H1 (cell line): ENCODE results near the gene ZBTB38.

Experiments
- CEBPB ChIP-seq: IDR thresholded peaks from 2 replicates; pipeline ENCODE4 v1.6.1; 2012; ENCODE audit warnings: low read depth, low read length
- CHD2 ChIP-seq: IDR thresholded peaks from 2 replicates; pipeline ENCODE4 v1.6.1; 2012; ENCODE audit warnings: low read length, improper control_type of control experiment
- CREB1 ChIP-seq: IDR thresholded peaks from 2 replicates; pipeline ENCODE4 v1.6.1; 2012; ENCODE audit warnings: inconsistent platforms
- EZH2 ChIP-seq: fragments of 200-600 bp; sonication (generic); IDR thresholded peaks from 2 replicates; pipeline ENCODE4 v1.7.1; 2012; ENCODE audit warnings: low read depth, mild to moderate bottlenecking, moderate library complexity, low read length, inconsistent platforms; ENCODE audit not compliant: severe bottlenecking
- GABPA ChIP-seq: IDR thresholded peaks from 2 replicates; pipeline ENCODE4 v1.6.1; 2011; ENCODE audit warnings: mild to moderate bottlenecking, low read length, moderate library complexity, borderline replicate concordance; ENCODE audit not compliant: insufficient read depth
- POLR2A ChIP-seq, 2 experiments: IDR thresholded peaks; 1 replicate in 1 of 2; 2 replicates in 1 of 2; pipeline ENCODE4 v1.6.1; 2011; ENCODE audit warnings: low read depth in 2 of 2, low read length in 2 of 2, mild to moderate bottlenecking in 2 of 2; ENCODE audit errors: control extremely low read depth in 1 of 2
- POLR2AphosphoS5 ChIP-seq: IDR thresholded peaks from 2 replicates; pipeline ENCODE4 v1.6.1; 2011; ENCODE audit warnings: low read depth, low read length
- RAD21 ChIP-seq, 2 experiments: IDR thresholded peaks in 1 of 2; conservative IDR thresholded peaks in 1 of 2; 2 replicates each; pipeline ENCODE4 v1.6.1; 2011; ENCODE audit warnings: low read depth in 2 of 2, low read length in 2 of 2, improper control_type of control experiment in 1 of 2, inconsistent platforms in 1 of 2, mild to moderate bottlenecking in 1 of 2, moderate library complexity in 1 of 2
- RBBP5 ChIP-seq: IDR thresholded peaks from 2 replicates; pipeline ENCODE4 v1.7.1; 2012; ENCODE audit warnings: low read depth, mild to moderate bottlenecking, inconsistent platforms, low read length, moderate library complexity, borderline replicate concordance
- SIN3A ChIP-seq, 2 experiments: IDR thresholded peaks in 1 of 2; conservative IDR thresholded peaks in 1 of 2; 2 replicates each; pipeline ENCODE4 v1.6.1; 2011 to 2012; ENCODE audit warnings: low read length in 2 of 2, improper control_type of control experiment in 1 of 2, low read depth in 1 of 2, mild to moderate bottlenecking in 1 of 2
- SP1 ChIP-seq: IDR thresholded peaks from 2 replicates; pipeline ENCODE4 v1.6.1; 2011; ENCODE audit warnings: low read depth, low read length
- TAF1 ChIP-seq: IDR thresholded peaks from 2 replicates; pipeline ENCODE4 v1.6.1; 2011; ENCODE audit warnings: mild to moderate bottlenecking, low read depth, low read length
- YY1 ChIP-seq: IDR thresholded peaks from 2 replicates; pipeline ENCODE4 v1.6.1; 2011; ENCODE audit warnings: low read depth, mild to moderate bottlenecking, low read length
- TF ChIP-seq, protein P1 (sequence below), 3 experiments: IDR thresholded peaks; 1 replicate in 2 of 3; 2 replicates in 1 of 3; pipeline versions ENCODE4 v1.5.1 to v1.6.1; 2011; ENCODE audit warnings: low read length in 3 of 3, mild to moderate bottlenecking in 3 of 3, inconsistent platforms in 2 of 3, low read depth in 1 of 3, moderate library complexity in 1 of 3; ENCODE audit not compliant: insufficient read depth in 1 of 3; ENCODE audit errors: control extremely low read depth in 1 of 3

DNA sequence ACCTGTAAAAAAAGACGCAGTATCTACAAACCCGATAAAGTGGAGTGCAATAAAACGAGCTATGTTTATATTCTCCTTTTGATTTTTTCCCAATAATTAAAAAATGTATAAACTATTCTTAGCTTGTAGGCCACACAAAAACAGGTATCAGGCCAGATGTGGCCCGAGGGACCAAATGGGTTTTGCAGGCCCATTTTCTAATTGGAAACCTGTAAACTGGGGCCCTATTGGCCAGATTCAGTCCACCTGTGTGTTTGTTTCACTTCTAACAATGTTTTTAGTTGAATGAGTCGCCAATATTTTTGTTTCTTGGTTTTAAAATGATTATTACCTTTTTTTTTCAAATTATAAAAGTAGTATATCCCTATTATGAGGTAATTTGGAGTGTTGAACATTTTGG lies 29.7 kb downstream of the ZBTB38 start:
- TF ChIP-seq SP1, result no peak
- TF ChIP-seq POLR2AphosphoS5, result no peak
- TF ChIP-seq, protein P1, sequence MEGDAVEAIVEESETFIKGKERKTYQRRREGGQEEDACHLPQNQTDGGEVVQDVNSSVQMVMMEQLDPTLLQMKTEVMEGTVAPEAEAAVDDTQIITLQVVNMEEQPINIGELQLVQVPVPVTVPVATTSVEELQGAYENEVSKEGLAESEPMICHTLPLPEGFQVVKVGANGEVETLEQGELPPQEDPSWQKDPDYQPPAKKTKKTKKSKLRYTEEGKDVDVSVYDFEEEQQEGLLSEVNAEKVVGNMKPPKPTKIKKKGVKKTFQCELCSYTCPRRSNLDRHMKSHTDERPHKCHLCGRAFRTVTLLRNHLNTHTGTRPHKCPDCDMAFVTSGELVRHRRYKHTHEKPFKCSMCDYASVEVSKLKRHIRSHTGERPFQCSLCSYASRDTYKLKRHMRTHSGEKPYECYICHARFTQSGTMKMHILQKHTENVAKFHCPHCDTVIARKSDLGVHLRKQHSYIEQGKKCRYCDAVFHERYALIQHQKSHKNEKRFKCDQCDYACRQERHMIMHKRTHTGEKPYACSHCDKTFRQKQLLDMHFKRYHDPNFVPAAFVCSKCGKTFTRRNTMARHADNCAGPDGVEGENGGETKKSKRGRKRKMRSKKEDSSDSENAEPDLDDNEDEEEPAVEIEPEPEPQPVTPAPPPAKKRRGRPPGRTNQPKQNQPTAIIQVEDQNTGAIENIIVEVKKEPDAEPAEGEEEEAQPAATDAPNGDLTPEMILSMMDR (IDR thresholded peaks at IDR 0.05; ENCODE audit: control extremely low read depth in 1 of 3, insufficient read depth in 1 of 3, low read depth in 1 of 3, low read length in 3 of 3), result no peak
- TF ChIP-seq CEBPB, result no peak
- TF ChIP-seq CHD2, result no peak
- TF ChIP-seq RAD21 (IDR thresholded peaks at IDR 0.05 in 1 of 2, conservative IDR thresholded peaks at IDR 0.05 in 1 of 2; ENCODE audit: low read depth in 2 of 2, low read length in 2 of 2), result no peak
- TF ChIP-seq CREB1, result no peak
- no peak for TF ChIP-seq GABPA
- no peak for TF ChIP-seq POLR2A (IDR thresholded peaks at IDR 0.05; ENCODE audit: control extremely low read depth in 1 of 2, low read depth in 2 of 2, low read length in 2 of 2)
- no peak for TF ChIP-seq SIN3A (conservative IDR thresholded peaks at IDR 0.05 in 1 of 2, IDR thresholded peaks at IDR 0.05 in 1 of 2; ENCODE audit: low read depth in 1 of 2, low read length in 2 of 2)
- no peak for TF ChIP-seq EZH2
- TF ChIP-seq TAF1, result no peak
- TF ChIP-seq YY1, result no peak
- no peak for TF ChIP-seq RBBP5
